Stimulated activated CD8-positive, alpha-beta memory T cell treated with anti-CD3 and anti-CD28 coated beads, Interleukin-4, amount 100 ng/mL, for 1 hour (primary cell): ENCODE data around the gene TBKBP1.

ENCODE experiments used
- DNase-seq, 2 donors: peaks; one replicate each; pipeline ENCODE4 v3.0.0-alpha.2; 2020; ENCODE audit warnings: low read depth in 2 of 2, low spot score in 1 of 2

TBKBP1 gene, protein sequence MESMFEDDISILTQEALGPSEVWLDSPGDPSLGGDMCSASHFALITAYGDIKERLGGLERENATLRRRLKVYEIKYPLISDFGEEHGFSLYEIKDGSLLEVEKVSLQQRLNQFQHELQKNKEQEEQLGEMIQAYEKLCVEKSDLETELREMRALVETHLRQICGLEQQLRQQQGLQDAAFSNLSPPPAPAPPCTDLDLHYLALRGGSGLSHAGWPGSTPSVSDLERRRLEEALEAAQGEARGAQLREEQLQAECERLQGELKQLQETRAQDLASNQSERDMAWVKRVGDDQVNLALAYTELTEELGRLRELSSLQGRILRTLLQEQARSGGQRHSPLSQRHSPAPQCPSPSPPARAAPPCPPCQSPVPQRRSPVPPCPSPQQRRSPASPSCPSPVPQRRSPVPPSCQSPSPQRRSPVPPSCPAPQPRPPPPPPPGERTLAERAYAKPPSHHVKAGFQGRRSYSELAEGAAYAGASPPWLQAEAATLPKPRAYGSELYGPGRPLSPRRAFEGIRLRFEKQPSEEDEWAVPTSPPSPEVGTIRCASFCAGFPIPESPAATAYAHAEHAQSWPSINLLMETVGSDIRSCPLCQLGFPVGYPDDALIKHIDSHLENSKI

DNA sequence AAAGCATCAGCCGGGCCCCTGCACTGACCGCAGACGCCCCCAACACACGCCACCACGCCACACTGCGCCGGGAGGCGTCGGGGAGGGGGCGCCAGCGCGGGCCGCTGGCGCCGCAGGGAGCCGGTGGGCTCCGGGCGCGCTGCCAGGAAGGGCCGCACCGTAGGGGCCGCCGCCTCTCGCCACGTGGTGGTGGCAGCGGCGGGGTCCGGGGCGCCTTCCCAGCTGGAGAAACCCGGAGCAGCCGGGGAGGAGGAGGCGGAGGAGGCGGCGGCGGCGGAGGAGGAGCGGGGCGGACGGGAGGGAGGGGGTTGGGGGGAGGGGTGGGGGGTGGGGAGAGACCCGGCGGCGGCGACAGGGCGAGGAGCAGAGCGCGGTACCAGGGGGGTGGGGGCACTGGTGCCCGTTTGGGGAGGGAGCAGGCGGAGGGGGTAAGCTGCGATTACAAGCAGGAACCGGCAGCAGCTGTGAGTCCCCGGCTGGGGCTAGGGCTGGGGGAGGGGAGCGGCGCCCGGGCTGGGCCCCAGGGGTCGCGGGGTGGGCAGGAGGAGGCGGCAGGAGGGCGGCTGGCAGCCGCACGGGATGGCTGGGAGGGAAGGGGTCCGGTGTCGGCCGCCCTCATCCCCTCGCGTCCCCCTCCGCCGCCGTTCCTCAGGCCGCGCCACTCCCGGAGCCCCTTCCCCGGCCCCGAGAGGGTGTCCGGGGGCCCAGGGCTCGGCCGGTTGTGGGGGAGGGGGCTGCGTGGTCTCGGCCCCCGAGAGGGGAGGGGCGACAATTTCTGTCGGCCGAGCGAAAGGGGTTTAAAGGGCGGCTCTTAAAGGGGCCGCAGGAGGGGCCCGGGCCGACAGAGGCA lies at the start of gene TBKBP1:
Gene TBKBP1, plus strand, starts transcription at position 431 of the 850 bp plus-strand sequence. CDS start 1,952 bp downstream, outside the sequence.
- no peak for DNase-seq

DNA sequence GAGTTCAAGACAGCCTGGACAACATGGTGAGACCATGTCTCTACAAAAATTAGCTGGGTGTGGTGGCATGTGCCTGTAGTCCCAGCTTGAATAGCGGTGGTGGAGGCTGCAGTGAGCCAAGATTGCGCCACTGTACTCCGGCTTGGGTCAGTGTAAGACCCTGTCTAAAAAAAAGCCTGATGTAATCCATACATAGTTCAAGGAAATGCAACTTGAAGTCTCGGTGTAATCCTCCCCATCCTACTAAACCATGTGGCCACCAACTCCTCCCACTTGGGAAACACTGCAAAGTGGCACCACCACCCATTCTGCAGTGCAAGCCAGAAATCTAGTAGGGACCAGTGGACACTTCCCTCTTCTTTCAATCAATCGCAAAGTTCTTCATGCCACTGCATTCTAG lies 49.6 kb upstream of the TBKBP1 start:
- DNase-seq: no peak

DNA sequence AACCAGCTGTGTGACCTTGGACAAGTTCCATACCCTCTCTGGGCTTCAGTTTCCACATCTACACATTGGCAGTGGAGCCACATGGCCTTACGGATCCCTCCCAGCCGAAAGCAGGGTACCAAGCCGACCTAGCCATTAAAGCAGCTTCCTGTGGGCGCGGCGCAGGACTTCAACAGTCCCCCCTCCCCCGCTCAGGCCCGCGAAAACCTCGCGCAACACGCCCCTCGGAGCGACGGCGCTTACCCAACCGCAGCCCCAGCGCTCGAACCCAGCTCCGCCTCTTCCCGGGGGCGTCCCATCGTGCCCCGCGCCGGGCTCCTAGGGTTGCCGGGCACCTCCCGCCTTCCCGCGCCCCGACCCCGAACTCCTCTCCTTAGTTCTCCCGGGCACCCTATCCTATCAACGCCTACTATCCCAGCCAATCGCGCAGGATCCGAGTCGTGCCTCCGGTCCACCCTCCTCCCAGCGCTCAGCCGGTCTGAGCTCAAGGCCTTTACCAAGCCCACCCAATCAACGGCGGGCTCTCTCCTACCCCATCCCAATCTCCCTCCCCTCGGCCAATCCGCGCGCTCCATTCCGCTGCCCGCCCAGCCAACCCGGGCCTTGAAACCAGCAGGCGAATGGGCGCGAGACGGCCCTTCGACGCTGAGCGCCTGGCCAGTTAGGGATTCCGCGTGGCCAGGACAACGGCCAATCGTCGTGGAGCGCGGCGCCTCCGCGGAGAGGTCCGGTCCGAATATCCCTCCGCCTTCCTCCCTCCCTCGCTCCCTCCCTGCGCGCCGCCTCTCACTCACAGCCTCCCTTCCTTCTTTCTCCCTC lies 44.6 kb upstream of the TBKBP1 start, which contains the start of gene KPNB1:
Gene KPNB1, plus strand, starts transcription at position 767 of the 819 bp plus-strand sequence. CDS start 326 bp downstream, outside the sequence.
- peak; percentile 88 to 94 for DNase-seq

DNA sequence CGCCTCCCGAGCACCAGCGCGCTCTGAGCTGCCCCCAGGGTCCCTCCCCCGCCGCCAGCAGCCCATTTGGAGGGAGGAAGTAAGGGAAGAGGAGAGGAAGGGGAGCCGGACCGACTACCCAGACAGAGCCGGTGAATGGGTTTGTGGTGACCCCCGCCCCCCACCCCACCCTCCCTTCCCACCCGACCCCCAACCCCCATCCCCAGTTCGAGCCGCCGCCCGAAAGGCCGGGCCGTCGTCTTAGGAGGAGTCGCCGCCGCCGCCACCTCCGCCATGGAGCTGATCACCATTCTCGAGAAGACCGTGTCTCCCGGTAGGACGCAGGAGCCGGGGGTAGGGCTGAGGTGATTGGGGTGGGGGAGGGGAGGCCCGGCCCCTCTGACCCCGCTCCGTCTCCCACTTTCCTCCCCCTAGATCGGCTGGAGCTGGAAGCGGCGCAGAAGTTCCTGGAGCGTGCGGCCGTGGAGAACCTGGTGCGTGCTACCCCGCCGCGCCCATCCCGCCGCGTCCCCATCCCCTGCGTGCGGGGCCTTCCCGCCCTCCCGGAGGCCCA lies 43.9 kb upstream of the TBKBP1 start:
- DNase-seq: peak in 1 of 2 donors; percentile 17

DNA sequence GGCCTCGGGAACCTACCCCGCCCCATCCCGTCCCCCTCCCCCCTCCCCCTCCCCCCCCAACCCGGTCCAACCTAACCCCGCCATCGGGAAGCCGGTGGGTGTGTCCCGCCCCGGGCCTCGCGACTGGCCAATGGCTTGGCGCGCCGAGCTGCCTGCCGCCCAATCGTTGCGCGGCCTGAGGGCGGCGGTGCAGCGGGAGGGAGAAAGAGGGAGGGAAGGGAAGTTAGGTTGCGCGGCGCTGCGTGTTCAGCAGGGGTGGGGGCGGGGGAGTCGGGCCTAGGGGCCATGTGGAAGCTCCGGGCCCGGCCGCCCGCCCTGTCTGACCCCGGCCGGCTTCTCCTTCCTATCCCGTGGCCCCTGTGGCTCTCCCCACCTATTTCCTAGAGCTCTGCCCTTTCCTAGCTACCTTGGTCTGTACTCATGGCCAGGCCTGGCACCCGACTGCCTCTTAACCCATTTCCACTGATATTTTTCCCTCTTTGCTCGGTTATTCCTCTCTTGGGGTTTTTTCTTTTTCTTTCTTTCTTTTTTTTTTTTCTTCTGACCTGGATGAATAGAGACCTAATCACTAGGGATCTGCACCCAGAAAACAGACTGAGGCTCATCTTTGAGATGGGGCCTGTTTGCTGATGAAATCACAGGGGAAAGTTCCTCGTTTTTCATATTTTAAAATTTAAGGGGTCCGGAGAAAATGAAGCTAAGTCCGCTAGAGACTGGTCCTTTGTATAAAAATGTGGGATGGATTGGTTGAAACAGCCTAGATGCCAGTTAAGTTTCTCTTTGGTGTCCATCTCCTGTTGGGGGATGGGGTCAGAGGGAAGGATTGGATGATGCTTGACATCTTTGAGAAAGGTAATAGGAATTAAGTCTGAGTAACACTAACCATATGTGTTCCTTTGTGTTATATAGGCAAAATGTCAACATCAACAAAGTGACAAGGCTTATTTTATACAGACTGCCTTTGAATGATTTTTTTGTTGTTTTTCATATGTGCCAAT lies 43.1 kb upstream of the TBKBP1 start:
- peak; percentile 80 to 84 for DNase-seq

DNA sequence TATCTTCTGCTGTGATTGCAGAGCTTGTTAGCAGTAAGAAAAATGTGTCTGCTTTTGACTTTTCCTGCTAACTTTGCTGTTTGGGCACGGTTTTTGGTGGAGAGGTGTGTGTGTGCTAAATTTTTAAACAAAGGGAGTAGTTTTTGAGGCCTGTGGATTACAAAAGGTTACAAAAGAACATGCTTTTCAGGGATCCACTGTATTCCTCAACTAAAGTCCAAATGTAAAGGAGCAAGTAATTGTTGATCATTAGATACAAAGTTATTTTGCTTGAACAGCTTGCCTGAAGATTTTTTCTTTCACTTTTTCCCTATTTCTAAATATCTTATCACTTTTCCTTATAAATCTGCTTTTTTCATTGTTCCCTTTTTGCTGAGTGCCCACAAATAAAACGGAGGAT lies 42.3 kb upstream of the TBKBP1 start:
- no peak for DNase-seq

DNA sequence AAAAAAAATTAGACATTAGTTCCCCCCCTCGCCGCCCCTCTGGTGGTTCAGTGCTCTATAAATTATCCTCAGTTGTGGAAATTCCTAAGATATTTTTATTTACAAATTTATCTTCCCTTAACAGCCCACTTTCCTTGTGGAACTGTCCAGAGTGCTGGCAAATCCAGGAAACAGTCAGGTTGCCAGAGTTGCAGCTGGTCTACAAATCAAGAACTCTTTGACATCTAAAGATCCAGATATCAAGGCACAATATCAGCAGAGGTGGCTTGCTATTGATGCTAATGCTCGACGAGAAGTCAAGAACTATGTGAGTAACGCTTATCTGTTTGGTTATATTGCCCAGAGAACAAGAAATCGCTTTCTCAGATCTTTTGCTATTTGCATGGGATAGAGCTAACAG lies 41.4 kb upstream of the TBKBP1 start:
- no peak for DNase-seq

DNA sequence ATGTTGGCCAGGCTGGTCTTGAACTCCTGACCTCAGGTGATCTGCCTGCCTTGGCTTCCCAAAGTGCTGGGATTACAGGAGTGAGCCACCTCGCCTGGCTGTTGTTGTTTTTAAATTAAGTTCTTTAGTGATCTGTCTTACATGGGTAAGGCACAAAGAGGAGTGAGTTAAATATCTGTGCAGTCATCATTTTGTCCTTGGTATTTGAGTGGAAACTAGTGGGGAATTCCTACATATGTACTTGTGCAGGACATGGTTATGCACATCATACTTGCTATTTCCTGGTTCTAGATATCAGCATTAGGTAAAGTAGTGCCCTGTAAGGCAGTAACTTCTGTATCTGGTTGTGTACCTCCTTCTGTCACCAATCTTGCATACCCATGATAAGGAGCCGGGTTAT lies 40.5 kb upstream of the TBKBP1 start:
- DNase-seq: no peak

DNA sequence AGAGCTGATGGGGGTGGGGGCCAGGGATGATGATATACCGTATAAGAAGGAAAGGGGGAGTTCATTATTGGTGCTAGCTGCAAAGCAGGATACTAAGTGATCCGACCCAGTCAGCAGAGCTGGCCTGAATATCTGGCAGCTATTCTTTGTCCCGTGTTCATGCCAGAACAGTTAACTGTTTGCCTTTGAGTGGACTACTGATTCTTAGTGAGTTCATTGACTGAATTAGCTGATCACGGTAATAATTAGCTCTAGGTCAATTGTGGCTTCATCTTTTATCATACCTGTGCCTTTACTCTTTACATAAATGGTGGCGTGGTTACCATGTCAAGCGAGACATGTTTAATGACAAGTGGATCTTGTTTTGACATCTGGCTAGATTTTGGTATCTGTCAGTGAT lies 39.0 kb upstream of the TBKBP1 start:
- no peak for DNase-seq

DNA sequence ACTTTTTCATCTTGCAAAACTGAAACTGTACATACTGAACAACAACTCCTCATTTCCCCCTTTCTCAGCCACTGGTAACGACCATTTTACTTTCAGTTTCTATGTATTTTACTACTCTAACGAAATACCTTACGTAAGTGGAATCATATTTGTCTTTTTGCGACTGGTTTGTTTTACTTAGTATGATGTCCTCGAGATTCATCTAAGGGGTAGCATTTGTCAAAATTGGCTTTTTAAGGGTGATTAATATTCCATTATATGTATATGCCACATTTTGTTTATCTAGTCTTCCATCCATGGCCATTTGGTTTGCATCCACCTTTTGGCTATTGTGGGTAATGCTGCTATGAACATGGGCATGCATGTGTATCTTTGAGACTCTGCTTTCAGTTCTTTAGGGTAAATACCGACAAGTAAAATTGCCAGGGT lies 33.9 kb upstream of the TBKBP1 start:
- DNase-seq: no peak

DNA sequence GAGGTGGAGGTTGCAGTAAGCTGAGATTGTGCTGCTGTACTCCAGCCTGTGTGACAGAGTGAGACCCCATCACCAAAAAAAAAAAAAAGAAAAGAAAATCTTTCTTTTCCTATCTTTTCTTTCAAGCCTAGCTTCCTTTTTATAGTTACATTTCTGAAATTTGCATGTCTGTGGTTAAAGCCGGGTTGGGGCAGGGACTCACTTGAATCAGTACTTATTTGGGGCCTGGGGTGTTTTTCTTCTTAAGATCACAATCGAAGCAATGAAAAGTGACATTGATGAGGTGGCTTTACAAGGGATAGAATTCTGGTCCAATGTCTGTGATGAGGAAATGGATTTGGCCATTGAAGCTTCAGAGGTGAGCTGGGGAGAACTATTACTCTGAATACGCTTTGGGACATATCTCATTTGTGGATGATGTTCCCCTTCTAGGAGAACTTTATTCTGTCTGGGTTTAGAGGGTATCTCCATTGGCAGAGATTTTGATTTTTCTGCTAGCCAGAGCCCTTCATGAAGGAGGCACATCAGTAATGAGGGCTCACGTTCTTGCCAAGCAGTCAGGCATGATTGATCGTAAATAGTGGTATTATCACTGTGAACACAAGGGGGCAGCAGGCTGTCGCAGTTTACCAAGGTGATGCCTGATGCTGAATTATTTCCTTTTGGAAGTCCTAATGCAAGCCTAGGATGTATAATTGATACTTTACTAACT lies 29.9 kb upstream of the TBKBP1 start:
- DNase-seq: peak; percentile 22 to 27

DNA sequence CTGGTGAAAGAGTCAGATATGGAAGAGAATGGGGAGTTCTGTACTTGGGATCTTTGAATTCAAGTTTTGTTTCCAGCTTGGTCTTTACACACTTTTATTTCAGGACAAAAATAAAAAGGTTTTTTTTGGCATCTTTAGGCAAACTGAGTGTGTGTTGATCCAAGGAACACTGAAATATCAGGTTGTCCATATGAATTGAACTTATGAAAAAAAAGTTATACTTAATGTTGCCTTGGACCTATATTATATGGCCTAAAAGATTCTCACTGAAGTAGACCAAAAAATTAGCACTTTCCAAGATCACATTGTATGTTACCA lies 29.4 kb upstream of the TBKBP1 start:
- no peak for DNase-seq

DNA sequence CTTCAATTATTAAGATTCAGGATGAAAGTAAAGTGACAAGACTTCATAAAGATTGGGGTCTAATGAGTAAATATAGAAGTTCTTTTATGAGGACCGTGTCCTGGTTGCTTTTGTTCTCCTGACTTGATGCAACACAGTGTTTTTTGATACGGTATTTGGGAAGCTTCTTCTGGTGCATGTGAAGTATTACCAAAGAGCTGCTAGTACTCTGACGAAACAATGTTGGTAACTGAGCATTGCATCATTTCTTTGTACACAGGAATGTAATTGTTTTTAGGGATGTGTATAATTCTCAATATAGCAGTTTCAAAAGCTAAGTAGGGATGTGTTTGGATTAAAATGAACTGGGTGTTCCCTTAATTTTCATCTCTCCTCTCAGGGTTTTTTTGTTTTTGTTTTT lies 28.3 kb upstream of the TBKBP1 start:
- no peak for DNase-seq

DNA sequence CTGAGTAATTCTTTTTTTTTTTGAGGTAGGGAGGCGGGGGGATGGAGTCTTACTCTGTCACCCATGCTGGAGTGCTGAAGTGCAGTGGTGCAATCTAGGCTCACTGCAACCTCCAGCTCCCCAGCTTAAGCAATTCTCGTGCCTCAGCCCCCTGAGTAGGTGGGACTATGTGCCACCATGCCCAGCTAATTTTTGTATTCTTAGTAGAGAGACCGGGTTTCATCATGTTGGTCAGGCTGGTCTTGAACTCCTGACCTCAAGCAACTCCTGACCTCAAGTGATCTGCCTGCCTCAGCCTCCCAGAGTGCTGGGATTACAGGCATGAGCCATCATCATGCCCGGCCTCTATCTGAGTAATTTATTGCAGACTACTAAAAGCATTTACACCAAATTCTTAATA lies 24.9 kb upstream of the TBKBP1 start:
- DNase-seq: no peak

DNA sequence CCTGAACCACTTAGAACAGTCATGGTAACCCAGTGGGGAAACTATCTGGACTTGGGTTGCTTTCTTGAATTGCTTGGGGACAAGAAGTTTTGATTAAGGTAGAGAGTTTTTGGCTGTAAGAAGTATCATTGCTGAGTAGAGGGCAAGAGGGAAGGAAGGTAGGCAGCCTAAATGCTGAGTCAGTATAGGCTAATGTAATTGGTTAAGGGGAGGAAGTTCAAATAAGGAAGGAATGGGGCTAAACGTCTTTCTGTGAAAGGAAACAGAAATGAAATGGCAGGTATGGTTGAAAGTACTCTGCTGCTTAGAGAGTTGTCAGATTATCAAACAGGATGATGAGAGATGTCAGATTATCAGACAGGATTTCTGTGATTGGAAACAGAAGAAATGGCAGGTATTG lies 23.9 kb upstream of the TBKBP1 start:
- no peak for DNase-seq

DNA sequence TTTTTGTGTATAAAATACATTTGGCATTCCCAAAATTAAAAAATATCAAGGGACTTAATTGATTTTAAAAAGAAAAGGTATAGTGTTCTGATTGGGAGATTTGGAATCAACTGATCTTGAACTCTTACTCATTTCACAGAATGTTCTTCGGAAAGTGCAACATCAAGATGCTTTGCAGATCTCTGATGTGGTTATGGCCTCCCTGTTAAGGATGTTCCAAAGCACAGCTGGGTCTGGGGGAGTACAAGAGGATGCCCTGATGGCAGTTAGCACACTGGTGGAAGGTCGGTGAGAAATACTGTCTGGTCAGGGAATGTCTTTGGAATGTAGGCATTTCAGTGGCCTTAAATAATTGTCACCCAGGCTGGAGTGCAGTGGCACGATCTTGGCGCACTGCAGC lies 19.5 kb upstream of the TBKBP1 start:
- DNase-seq: no peak

DNA sequence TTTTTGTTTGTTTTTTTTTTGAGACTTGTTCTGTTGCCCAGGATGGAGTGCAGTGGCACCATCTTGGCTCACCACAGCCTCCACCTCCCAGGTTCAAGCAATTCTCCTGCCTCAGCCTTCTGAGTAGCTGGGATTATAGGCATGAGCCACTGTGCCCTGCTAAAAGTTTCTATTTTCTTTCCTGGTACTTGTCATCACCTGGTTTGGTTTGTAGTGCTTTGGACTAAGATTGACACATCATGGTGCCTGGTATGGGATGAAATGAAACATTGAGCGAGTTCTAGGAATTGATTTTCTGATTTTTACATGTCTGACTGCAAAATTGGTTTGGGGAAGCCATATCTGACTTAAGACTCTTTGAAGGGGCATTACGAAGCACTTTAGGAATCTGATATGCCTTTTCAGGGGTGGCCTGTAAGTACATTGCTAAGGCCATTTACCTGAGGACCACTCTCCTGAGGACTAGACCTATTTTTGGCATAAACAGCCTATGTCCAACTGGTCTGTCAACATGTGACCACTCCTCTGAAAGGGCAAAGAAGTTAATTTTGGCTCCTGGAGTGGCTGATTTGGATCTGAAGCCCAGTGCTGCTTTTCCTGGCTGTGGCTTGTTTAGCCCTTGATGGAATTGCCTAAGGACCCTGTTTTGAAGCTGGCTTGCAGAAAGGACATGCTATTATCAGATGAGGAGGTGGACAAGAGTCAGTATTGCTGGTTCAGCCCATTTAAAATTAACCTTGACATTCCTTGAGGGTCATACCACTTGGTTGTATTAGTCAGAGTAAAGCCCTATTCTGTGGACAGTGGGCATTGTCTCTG lies 18.4 kb upstream of the TBKBP1 start:
- DNase-seq: no peak

DNA sequence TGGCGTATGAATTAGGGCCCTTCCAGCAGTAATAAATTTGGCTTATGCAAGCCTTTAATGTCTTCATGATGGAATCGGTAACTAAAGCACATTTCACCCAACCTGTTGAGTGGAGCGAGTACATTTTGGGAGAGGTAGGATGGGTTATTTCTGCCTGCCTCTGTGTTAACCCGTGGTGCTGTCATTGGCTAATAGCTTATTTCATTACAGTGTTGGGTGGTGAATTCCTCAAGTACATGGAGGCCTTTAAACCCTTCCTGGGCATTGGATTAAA lies 17.8 kb upstream of the TBKBP1 start:
- DNase-seq: no peak
